Stimulated activated CD8-positive, alpha-beta memory T cell treated with anti-CD3 and anti-CD28 coated beads, Interleukin-4, amount 100 ng/mL, for 4 hours (primary cell): ENCODE measurements around the gene DOK3.
A peak's percentile ranks its signal among the peaks of the same experiment; 100 is the strongest.

Source experiments
- DNase-seq, 2 donors: peaks; one replicate each; pipeline ENCODE4 v3.0.0-alpha.2; 2020; ENCODE audit warnings: low read depth in 2 of 2, low spot score in 1 of 2

Gene DOK3

DNA sequence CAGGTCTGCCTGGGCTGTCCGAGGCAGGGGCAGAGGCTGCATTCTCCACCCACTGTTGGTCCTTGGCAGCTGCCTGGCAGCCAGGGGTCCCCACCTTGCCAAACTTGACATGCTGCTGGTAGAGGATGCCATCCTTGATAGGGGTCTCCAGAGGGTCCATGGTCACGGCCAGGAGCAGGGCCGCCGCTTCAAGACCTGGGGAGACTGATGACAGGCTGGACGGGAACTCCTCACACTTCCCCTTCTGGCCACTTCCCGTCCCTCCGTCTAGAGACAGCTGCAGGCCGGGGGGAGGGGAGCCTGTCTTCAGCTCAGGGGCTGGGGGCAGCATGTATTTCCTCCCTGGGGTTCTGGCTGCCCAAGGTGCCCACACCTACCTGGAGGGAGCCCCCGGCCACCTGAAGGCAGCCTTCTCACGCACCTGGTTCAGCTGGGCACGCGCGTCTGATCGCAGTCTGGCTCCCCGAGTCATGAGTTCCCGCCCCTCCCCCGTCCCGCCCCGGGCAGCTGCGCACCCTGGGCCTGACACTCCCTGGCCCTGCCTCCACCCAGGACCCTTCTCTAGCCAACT lies at the start of gene DOK3:
DOK3 (minus strand) TSS at position 446 of the 571 bp plus-strand sequence; CDS start at position 160, 286 bp downstream.
- no peak for DNase-seq

- DNase-seq: no peak
These were observed 48.2 kb upstream of the DOK3 start for GRCh38 chr5:177557796-177558195.

- no peak for DNase-seq
These were observed 47.5 kb upstream of the DOK3 start for GRCh38 chr5:177557041-177557647.

DNA sequence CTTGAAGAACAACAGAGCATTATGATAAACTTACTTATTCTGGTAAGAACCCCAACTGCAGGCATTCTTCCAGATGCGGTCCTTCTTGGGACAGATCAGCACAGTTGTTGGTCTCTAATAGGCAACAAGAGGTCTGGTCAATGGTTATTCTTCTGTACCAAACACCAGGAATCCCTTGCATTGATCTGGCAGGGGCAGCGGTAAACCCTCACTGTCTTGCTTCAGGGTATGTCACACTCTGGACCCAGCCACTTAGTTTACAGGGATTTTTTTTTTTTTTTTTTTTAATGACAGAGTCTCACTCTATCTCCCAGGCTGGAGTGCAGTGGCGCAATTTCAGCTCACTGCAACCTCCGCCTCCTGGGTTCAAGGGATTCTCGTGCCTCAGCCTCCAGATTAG lies 46.0 kb upstream of the DOK3 start:
- DNase-seq: no peak

- no peak for DNase-seq
These were observed 45.6 kb upstream of the DOK3 start for GRCh38 chr5:177555228-177555627.

GRCh38 chr5:177554474-177555111 lies 45.0 kb upstream of the DOK3 start, which contains the start of gene FAM193B:
FAM193B (minus strand) TSS chr5:177554563; CDS start chr5:177554458, 105 bp downstream.
- DNase-seq: peak; percentile 87 to 91

GRCh38 chr5:177553671-177554429 lies 44.2 kb upstream of the DOK3 start:
- DNase-seq: peak; percentile 14

DNA sequence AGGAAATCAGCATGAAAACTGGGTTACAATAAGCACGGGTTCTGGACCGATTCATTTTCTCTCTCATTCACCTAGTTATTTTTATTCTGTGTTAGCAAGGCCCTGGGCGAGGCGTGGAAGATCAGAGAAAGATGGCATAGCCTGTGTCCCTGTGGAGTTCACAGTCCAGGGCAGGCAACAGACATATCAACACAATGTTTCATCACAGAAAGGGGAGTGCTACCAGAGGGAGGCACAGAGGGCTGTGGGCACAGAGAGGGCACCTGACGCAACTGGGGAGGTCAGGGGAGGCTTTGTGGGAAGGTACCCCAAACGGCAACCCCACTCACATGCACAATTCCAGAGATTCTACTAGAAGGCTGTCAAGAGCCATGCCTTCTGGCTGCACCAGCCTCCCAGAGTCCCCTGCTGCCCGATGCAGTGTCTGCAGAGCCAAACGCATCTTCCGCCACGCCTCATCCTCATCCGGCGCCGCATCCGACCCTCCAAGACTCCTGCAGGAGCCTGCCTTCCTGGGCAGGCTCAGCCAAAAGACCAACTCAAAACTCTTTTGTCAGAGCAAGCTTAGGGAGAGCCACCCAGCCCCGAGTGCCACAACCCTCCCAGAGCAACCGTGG lies 43.3 kb upstream of the DOK3 start:
- DNase-seq: no peak

GRCh38 chr5:177550122-177550521 lies 40.5 kb upstream of the DOK3 start:
- DNase-seq: no peak

- no peak for DNase-seq
These were observed 38.9 kb upstream of the DOK3 start for GRCh38 chr5:177548495-177548894.

GRCh38 chr5:177547736-177548135 lies 38.1 kb upstream of the DOK3 start:
- DNase-seq: no peak

DNA sequence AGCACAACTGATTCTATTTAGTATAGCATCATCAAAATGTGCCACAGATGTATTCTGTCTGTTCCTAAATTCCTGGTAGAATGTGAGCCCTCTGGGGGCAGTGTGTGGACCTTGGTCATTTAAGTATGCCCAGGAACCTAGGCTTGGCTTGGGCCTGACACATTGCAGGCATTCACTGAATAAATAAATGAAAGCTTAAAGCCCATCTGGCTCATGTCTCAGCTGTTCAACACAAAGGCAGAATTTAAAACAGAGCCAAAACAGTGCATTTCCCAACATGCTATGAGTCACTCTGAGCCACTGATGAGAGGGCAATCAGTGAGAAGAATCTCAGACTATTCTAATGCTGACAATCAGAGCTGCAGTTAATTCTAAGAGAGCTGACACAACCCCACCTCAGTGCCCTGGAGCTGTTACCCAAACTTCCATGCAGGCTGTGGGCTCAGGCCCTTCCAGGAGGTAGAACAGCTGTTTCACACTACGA lies 36.7 kb upstream of the DOK3 start:
- DNase-seq: no peak

DNA sequence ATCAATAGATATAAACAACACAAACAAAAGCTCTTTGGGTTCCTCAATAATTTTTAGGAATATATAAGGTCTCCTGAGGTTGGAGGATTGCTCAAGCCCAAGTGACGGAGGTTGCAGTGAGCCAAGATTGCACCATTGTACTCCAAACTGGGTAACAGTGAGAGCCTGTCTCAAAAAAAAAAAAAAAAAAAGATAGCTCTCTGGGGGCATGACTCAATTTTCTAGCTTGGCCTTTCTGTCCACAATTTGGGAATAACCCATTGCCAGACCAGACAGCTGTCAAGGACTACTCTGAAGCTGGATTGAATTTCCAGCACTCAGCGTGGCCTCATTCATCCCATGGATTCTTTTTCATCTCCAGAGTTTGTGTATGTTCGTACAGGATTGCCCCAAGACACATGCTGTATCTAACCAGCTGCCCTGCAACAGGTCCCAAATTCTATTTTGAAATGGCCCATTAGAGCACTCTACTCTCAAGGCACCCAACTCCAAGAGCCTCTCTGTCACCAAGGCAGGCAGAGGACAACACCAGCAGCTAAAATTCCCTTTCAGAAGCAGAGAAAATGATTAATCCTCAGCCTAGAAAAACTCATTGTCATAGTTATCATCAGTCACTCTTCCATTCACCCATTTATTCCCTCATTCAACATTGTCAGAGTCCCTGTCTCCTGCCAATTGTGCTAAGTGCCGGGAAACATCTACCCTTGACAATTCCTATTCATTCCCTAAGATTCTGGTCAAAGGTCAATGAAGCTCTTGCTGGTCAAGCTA lies 36.0 kb upstream of the DOK3 start:
- DNase-seq: no peak

DNA sequence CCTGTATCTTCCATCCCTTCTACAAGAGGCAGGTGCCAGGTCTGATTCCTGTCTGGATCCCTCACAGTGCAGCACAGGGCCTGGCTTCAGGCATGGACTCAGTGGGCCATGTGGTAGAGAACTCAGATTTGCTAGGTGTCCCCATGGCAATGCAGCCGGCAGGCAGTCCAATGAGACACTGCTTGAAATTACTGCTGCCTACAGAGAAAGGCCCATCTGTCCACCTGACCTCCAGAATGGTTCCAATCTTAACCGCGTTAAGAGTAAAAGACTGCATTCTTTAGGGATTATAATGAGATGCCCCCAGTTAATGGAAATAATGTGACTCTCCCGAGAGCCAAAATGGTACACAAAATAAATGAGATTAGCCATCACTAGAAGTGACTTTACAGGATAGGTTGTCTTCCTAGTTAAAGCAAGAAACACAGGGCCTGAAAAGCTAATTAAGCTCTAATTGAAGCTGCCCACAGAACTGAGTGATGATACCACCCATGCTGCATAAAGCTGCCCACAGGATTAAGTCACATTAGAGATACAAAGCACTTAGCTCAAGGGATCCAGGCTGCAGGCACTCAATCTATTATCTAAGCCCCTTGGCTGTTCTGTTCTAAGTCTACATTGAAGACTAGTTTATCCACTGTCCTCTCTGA lies 33.3 kb upstream of the DOK3 start:
- DNase-seq: no peak

- no peak for DNase-seq
These were observed 30.8 kb upstream of the DOK3 start for GRCh38 chr5:177540438-177540837.

DNA sequence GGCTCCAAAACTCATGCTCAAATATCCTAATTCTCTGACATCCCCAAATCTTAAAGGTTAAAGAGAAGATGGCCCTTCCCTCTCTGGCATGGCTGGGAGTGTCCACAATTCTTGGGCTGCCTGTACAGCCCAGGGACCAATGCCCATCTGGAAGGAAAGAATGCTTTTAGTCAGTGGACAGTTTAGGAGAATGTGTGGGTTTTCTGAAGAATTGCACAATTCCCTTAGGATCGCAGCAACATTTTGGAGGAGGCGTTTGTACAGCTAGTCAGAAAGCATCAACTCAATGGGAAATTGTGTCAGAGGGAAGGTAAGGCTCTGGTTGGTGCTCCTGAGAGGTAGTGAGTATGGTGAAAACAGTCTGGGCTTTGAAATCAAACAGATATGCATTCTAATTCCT lies 29.8 kb upstream of the DOK3 start:
- no peak for DNase-seq

GRCh38 chr5:177538876-177539275 lies 29.2 kb upstream of the DOK3 start:
- no peak for DNase-seq

GRCh38 chr5:177537389-177538361 lies 28.0 kb upstream of the DOK3 start:
- no peak for DNase-seq

DNA sequence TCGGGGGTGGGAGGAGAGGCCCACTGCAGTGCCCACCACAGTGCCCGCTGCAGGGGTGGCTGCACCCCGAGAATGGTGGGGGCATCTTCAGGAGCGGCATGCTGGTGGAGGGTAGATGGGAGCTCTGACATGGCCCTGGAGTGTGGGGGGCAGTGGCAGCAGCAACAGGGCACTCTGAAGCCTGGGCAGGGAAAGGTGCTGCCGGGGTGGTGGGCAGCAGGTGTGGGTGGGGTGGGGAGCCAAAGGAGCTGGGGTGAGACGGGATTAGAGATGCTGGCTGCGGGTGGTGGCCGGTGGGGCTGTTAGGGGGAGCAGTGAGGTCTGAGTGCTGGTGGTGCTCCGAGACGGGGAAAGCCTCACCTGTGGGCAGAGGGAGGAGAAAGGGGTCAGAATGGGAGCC lies 26.8 kb upstream of the DOK3 start:
- DNase-seq: no peak
